CD8-positive, alpha-beta memory T cell (primary cell): Measurements from ENCODE around the gene PHPT1. TPM values are rescaled to one million over a fixed set of nuclear protein-coding genes. Genes with fewer than 3 reads are reported as not detected.

Experiments
- CTCF ChIA-PET: fragments of 350-600 bp; sonication (Branson Sonifier 250); formaldehyde crosslinking; loops from one replicate; lab custom pipeline; 2021; ENCODE audit warnings: antibody characterized with exemption; lab: Charles Lee
- POLR2A ChIA-PET: fragments of 350-600 bp; sonication (Branson Sonifier 250); formaldehyde crosslinking; loops from one replicate; lab custom pipeline; 2021; ENCODE audit warnings: antibody characterized with exemption; lab: Charles Lee
- DNase-seq, 5 donors: peaks; one replicate each; pipeline versions ENCODE4 v3.0.0 to v3.0.0-alpha.2; 2020 to 2022; ENCODE audit warnings: mixed read lengths in 1 of 5
- H3K27ac ChIP-seq: one replicate; pipeline ENCODE4 v1.7.0; 2013; ENCODE audit warnings: low read depth, mild to moderate bottlenecking, low read length, moderate library complexity
- H3K27me3 ChIP-seq: 2 replicates; pipeline ENCODE4 v1.7.0; 2013; ENCODE audit warnings: low read length, mild to moderate bottlenecking; ENCODE audit not compliant: insufficient read depth, poor library complexity, severe bottlenecking
- H3K36me3 ChIP-seq: 2 replicates; pipeline ENCODE4 v1.7.0; 2013; ENCODE audit warnings: mild to moderate bottlenecking, low read length, moderate library complexity; ENCODE audit not compliant: insufficient read depth
- H3K4me1 ChIP-seq: 2 replicates; pipeline ENCODE4 v1.7.0; 2013; ENCODE audit warnings: mild to moderate bottlenecking, low read length, moderate library complexity; ENCODE audit not compliant: insufficient read depth
- H3K4me3 ChIP-seq: 2 replicates; pipeline ENCODE4 v1.7.0; 2013; ENCODE audit warnings: mild to moderate bottlenecking, low read length
- H3K9me3 ChIP-seq: 2 replicates; pipeline ENCODE4 v1.7.0; 2013; ENCODE audit warnings: mild to moderate bottlenecking, low read length
- H3K27ac Mint-ChIP-seq, 8 donors: one replicate each; pipeline ENCODE4 v1.8.0; 2020 to 2021; ENCODE audit warnings: mixed read lengths in 8 of 8, mild to moderate bottlenecking in 6 of 8, inconsistent platforms in 3 of 8, moderate library complexity in 3 of 8
- H3K27me3 Mint-ChIP-seq, 2 donors: one replicate each; pipeline ENCODE4 v1.8.0; 2020 to 2021; ENCODE audit warnings: mixed read lengths in 2 of 2, mild to moderate bottlenecking in 1 of 2, moderate library complexity in 1 of 2
- H3K36me3 Mint-ChIP-seq, 3 donors: one replicate each; pipeline ENCODE4 v1.8.0; 2020 to 2021; ENCODE audit warnings: mixed read lengths in 3 of 3, inconsistent platforms in 1 of 3, mild to moderate bottlenecking in 1 of 3
- H3K4me1 Mint-ChIP-seq, 3 donors: one replicate each; pipeline ENCODE4 v1.8.0; 2020 to 2021; ENCODE audit warnings: mixed read lengths in 3 of 3, inconsistent platforms in 1 of 3, mild to moderate bottlenecking in 1 of 3
- H3K4me3 Mint-ChIP-seq, 7 donors: one replicate each; pipeline ENCODE4 v1.8.0; 2020 to 2021; ENCODE audit warnings: mixed read lengths in 7 of 7, mild to moderate bottlenecking in 6 of 7, moderate library complexity in 4 of 7, inconsistent platforms in 2 of 7
- H3K9me3 Mint-ChIP-seq, 5 donors: one replicate each; pipeline ENCODE4 v1.8.0; 2020 to 2022; ENCODE audit warnings: mixed read lengths in 5 of 5, mild to moderate bottlenecking in 3 of 5, moderate library complexity in 2 of 5, inconsistent platforms in 1 of 5
- polyA plus RNA-seq: library from polyadenylated mRNA; unstranded; fragments of 300-500 nt; fragmentation: Illumina TruSeq; gene quantifications from one replicate; pipeline ENCODE4 v1.2.3, GENCODE V29; 2021
- total RNA-seq, 2 experiments: library from RNA; stranded (reverse); gene quantifications; one replicate each; pipeline ENCODE4 v1.2.3, GENCODE V29; 2021

Gene PHPT1
- total and polyA plus RNA-seq, 3 experiments from 2014 or later: 100.0 to 110 (median 108) TPM

DNA sequence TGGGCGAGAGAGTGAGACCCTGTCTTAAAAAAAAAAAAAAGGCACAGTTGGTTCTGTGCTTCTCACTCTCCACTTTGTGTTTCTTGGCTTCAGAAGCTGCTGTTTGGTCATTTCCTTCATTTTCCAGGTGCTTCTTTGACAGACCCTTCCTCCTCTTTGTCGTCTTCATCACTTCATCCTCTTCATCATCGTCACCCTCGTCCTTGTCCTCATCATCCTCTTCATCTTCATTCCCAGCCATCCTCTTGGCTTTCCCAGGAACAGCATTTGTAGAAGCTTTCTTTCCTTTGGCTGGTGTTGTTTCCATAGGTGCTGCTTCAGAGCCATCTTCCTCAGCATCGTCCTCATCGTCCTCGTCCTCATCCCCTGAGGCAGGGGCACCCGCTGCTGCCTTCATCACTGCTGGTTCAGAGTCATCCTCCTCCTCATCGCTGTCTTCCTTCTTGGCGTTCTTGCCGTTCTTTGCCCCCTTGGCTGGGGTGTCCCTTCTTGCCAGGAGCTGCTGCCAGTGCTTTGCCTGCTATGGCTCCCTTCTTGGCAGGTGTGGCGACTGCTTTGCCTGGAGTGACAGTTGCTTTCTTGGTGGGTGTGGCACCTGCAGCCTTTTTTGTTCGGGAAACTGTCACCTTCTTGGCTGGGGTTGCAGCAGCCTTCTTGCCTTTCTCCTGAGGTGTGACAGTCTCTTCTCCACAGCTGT is 34.3 kb upstream of the PHPT1 start:
- no peaks in the 10 kb centered on the region for H3K9me3 ChIP-seq
- no peak overlapping the region for H3K4me3 ChIP-seq
- Mint-ChIP-seq H3K27me3 (no peaks in the 10 kb centered on the region), H3K4me3 (peak overlapping the region in 1 of 7 donors; percentile 38), H3K36me3 (peaks cover 0 to 34% (median 10%) of the 10 kb centered on the region in 3 donors), H3K4me1 (peaks cover 21 to 50% (median 36%) of the 10 kb centered on the region in 3 donors), H3K27ac (no peak overlapping the region), H3K9me3 (no peaks in the 10 kb centered on the region)
- POLR2A ChIA-PET: no interaction called here
- H3K27ac ChIP-seq: no peak overlapping the region
- no peaks in the 10 kb centered on the region for H3K27me3 ChIP-seq
- no peak for DNase-seq
- H3K36me3 ChIP-seq: no peaks in the 10 kb centered on the region
- CTCF ChIA-PET: interaction anchor here (1.2 to 1.8 kb wide), 2 partner anchors 28 to 221 kb away, joined by 3 to 14 read pairs; partner anchors contain the start of gene AJM1
- peaks cover 4% of the 10 kb centered on the region for H3K4me1 ChIP-seq

DNA sequence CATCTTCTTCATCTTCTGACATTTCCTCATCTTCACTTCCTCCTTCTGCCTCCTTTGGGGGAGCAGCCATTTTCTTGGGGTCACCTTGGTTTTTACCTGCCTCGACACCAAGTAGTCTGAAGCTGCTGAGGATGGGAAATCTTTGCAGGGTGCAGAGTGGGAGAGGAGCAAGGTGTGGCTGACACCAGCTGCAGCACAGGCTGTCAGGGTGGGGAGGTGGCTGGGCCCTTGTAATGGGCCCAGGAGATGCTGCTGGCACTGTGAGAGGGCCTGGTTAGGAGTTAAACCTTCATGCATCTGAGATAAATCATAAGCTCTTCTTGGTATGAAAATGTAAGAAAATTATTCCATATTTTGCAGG is 33.8 kb upstream of the PHPT1 start:
- no peak for DNase-seq
- Histone ChIP-seq H3K4me1 (no peaks in the 10 kb centered on the region), H3K27ac (no peak overlapping the region), H3K4me3 (no peak overlapping the region), H3K27me3 (no peaks in the 10 kb centered on the region), H3K36me3 (no peaks in the 10 kb centered on the region), H3K9me3 (no peaks in the 10 kb centered on the region)
- H3K27ac Mint-ChIP-seq: no peak overlapping the region
- no peaks in the 10 kb centered on the region for H3K9me3 Mint-ChIP-seq
- H3K4me1 Mint-ChIP-seq: peaks cover 18 to 46% (median 32%) of the 10 kb centered on the region in 3 donors
- no peaks in the 10 kb centered on the region for H3K27me3 Mint-ChIP-seq
- H3K4me3 Mint-ChIP-seq: no peak overlapping the region
- CTCF ChIA-PET: interaction anchor here (1.8 kb wide), 1 partner anchor 27 kb away, joined by 14 read pairs; the partner anchor contains the start of gene AJM1
- H3K36me3 Mint-ChIP-seq: peaks cover 0 to 31% (median 10%) of the 10 kb centered on the region in 3 donors
- POLR2A ChIA-PET: interaction anchor here (0.6 kb wide), 1 partner anchor 9 kb away, joined by 3 read pairs; no protein-coding TSS in a partner anchor

DNA sequence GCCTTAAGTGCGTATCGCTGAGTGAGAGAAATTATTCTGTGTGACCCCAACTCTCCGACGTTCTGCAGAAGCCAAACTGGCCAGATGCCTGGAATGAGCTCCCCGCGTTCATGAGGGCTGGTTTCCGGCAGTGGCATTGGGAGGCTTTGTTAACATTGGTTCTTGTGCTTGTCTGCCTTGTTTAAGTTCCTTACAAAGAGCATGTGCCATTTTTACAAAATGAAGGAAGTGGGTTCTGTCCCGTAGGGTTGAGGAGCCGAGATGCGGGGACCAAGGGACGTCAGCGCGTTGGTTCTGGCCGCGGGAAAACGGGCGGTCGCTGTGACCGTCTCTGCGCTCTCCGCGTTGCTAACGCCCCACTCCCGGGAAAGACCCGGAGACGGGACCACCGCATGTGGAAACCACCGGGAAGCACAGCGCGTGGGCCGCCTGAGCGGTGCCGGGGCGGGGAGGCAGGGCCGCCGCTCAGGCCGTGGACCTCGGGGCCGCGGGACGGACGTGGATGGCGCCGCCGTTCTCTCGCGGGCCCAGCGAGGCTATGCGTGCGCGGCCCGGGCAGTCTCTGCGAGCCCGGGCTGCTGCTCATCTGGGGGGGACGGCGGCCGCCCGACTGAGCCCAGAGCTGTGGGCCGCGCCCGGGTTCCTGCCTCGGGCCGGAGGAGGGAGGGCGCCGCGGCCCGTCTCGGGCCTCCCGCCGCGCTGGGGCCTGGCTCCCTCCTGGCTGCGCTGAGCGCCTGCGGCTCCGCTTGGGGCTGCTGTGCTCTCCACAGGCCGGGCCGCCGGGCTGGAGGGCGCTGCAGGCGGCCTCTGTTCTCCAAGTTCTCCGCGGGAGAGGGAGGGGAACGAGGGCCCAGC is 28.0 kb upstream of the PHPT1 start:
- H3K27me3 ChIP-seq: no peaks in the 10 kb centered on the region
- ChIA-PET POLR2A (interaction anchor here (0.7 kb wide), 1 partner anchor 21 kb away, joined by 3 read pairs; the partner anchor contains the start of gene AJM1), CTCF (no interaction called here)
- peaks cover 11% of the 10 kb centered on the region for H3K36me3 ChIP-seq
- Mint-ChIP-seq H3K27me3 (no peaks in the 10 kb centered on the region), H3K27ac (peak overlapping the region in 1 of 8 donors; percentile 17), H3K4me3 (no peak overlapping the region), H3K36me3 (peaks cover 0 to 35% (median 0%) of the 10 kb centered on the region in 3 donors), H3K4me1 (peaks cover 9 to 15% (median 13%) of the 10 kb centered on the region in 3 donors), H3K9me3 (no peaks in the 10 kb centered on the region)
- no peaks in the 10 kb centered on the region for H3K9me3 ChIP-seq
- no peaks in the 10 kb centered on the region for H3K4me1 ChIP-seq
- DNase-seq: no peak
- H3K27ac ChIP-seq: no peak overlapping the region
- H3K4me3 ChIP-seq: no peak overlapping the region

DNA sequence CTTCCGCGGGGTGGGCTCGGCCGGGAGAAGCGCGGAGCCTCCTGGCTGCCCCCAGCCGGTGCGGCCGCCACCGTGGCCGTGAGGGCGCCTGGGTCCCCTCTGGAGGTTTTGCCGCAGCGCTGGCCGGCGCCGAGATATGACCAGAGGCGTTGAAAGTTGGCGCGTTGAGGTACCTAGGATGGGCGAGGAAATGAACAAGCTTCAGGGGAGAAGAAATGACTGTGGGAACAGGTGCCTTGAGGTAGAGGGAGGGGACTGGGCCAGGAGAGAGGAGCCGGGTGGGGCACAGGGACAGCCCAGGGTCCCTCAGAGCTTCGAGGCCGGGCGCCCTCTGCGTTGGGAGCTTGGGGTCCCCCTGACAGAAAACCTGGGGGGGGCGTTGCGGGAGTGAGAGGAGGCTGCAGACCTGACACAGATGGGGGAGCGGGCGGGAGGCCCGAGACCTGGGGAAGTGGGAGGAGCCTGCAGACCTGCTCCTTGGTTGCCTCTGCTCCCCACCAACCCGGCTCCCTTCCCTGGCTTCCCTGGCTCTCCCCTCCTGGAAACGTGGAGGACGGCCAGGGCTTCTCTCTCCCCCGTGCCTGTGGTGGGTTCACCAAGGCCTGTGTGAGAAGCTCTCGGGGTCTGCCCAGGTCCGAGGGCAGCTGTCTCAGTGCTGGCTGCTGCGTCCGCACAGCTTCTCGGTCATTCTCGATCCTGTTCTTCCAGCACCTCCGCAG is 27.2 kb upstream of the PHPT1 start:
- peaks cover 0 to 37% (median 0%) of the 10 kb centered on the region in 3 donors for H3K36me3 Mint-ChIP-seq
- Histone ChIP-seq H3K4me3 (no peak overlapping the region), H3K36me3 (peaks cover 11% of the 10 kb centered on the region), H3K27me3 (no peaks in the 10 kb centered on the region), H3K9me3 (no peaks in the 10 kb centered on the region), H3K4me1 (no peaks in the 10 kb centered on the region), H3K27ac (no peak overlapping the region)
- POLR2A ChIA-PET: interaction anchor here (0.7 kb wide), 1 partner anchor 20 kb away, joined by 3 read pairs; the partner anchor contains the start of gene AJM1
- peak overlapping the region in 1 of 8 donors; percentile 15 for H3K27ac Mint-ChIP-seq
- no peaks in the 10 kb centered on the region for H3K9me3 Mint-ChIP-seq
- CTCF ChIA-PET: interaction anchor here (1.3 kb wide), 1 partner anchor 213 kb away, joined by 4 read pairs; no protein-coding TSS in a partner anchor
- H3K4me3 Mint-ChIP-seq: no peak overlapping the region
- H3K4me1 Mint-ChIP-seq: peaks cover 8 to 11% (median 10%) of the 10 kb centered on the region in 3 donors
- no peaks in the 10 kb centered on the region for H3K27me3 Mint-ChIP-seq
- DNase-seq: no peak

DNA sequence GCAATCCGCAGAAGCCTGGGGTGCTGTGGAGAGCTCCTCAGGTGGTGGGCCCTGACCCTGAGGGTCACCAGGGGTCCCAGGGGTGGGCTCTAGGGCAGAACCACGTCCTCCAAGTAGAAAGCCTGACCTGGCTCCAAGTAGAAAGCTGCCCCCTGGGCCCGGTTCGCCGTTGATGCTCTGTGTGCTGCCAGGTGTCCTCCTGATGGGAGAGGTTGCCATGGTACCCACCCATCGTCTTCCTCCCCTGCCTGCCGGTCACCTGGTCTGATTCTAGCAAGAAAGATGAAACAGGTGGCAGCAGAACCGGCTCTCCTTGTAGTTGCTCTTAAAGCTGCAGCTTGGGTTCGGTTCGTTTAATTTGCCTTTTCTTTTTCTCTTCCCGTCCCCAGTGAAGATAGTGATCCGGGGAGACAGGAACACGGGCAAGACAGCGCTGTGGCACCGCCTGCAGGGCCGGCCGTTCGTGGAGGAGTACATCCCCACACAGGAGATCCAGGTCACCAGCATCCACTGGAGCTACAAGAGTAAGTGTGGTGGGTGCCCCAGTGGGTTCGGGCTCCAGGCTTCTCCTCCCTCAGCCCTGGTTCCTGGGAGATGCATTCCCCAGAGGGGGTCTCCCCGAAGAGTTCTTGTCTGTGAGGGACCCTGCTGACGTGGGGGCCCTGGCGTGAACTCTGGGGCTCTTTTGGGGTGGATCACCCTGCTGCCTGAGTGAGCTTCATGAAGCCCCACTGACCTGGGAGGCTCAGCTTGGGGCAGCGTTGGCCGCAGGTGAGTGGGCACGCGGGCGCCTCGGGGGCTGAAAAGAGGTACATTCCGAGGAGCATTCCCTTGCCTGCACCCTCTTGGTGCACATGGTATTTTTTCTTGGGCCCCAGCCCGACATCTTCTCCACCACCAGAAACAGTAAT is 25.8 kb upstream of the PHPT1 start:
- Histone ChIP-seq H3K27ac (no peak overlapping the region), H3K4me1 (no peaks in the 10 kb centered on the region), H3K27me3 (no peaks in the 10 kb centered on the region), H3K4me3 (no peak overlapping the region), H3K36me3 (peaks cover 11% of the 10 kb centered on the region), H3K9me3 (no peaks in the 10 kb centered on the region)
- Mint-ChIP-seq H3K27me3 (no peaks in the 10 kb centered on the region), H3K4me1 (peaks cover 7 to 10% (median 9%) of the 10 kb centered on the region in 3 donors), H3K4me3 (no peak overlapping the region), H3K36me3 (peaks cover 0 to 37% (median 0%) of the 10 kb centered on the region in 3 donors), H3K9me3 (no peaks in the 10 kb centered on the region), H3K27ac (no peak overlapping the region)
- ChIA-PET CTCF (interaction anchor here (0.8 to 1.3 kb wide), 2 partner anchors 22 to 212 kb away, joined by 3 to 4 read pairs; no protein-coding TSS in a partner anchor), POLR2A (interaction anchor here (0.6 kb wide), 2 partner anchors 23 to 95 kb away, joined by 3 to 6 read pairs; no protein-coding TSS in a partner anchor)
- DNase-seq: no peak

- no peaks in the 10 kb centered on the region for H3K27me3 ChIP-seq
- no peaks in the 10 kb centered on the region for H3K4me1 ChIP-seq
- Mint-ChIP-seq H3K27ac (no peak overlapping the region), H3K27me3 (no peaks in the 10 kb centered on the region), H3K4me3 (no peak overlapping the region), H3K36me3 (peaks cover 0 to 49% (median 0%) of the 10 kb centered on the region in 3 donors), H3K9me3 (no peaks in the 10 kb centered on the region), H3K4me1 (peaks cover 5 to 6% (median 6%) of the 10 kb centered on the region in 3 donors)
- no peak overlapping the region for H3K4me3 ChIP-seq
- no peak overlapping the region for H3K27ac ChIP-seq
- H3K9me3 ChIP-seq: no peaks in the 10 kb centered on the region
- CTCF ChIA-PET: interaction anchor here (1.0 to 1.2 kb wide), 2 partner anchors 17 to 205 kb away, joined by 3 read pairs; partner anchors contain the start of gene RABL6
- no peak for DNase-seq
- POLR2A ChIA-PET: interaction anchor here (0.7 kb wide), 1 partner anchor 34 kb away, joined by 3 read pairs; no protein-coding TSS in a partner anchor
- peaks cover 11% of the 10 kb centered on the region for H3K36me3 ChIP-seq
Measured at GRCh38 chr9:136824496-136825225, 24.5 kb upstream of the PHPT1 start.
